H9 (cell line): ENCODE results near the gene TMTC3. TPM values are rescaled to one million over a fixed set of nuclear protein-coding genes. Genes with fewer than 3 reads are reported as not detected.

Experiments used
- DNase-seq: peaks from one replicate; pipeline ENCODE4 v3.0.0-alpha.2; 2017
- H2AFZ ChIP-seq: one replicate; pipeline ENCODE4 v1.6.1; 2013; ENCODE audit warnings: mild to moderate bottlenecking, low read length, control low read depth, moderate library complexity
- H2AK5ac ChIP-seq: 2 replicates; pipeline ENCODE4 v1.6.1; 2013; ENCODE audit warnings: low read length, control low read depth, mixed read lengths; ENCODE audit not compliant: insufficient read length
- H2BK120ac ChIP-seq: one replicate; pipeline ENCODE4 v1.6.1; 2013; ENCODE audit warnings: low read depth, mild to moderate bottlenecking, low read length, control low read depth, inconsistent platforms; ENCODE audit not compliant: poor library complexity, severe bottlenecking
- H2BK12ac ChIP-seq: 2 replicates; pipeline ENCODE4 v1.6.1; 2013; ENCODE audit warnings: low read length, control low read depth, mixed read lengths, low read depth; ENCODE audit not compliant: insufficient read length
- H2BK15ac ChIP-seq: 2 replicates; pipeline ENCODE4 v1.6.1; 2013; ENCODE audit warnings: low read depth, low read length, control low read depth
- H2BK20ac ChIP-seq: one replicate; pipeline ENCODE4 v1.6.1; 2013; ENCODE audit warnings: low read depth, mild to moderate bottlenecking, low read length, control low read depth, inconsistent platforms; ENCODE audit not compliant: poor library complexity, severe bottlenecking
- H2BK5ac ChIP-seq: 2 replicates; pipeline ENCODE4 v1.6.1; 2013; ENCODE audit warnings: low read length, control low read depth, mixed read lengths; ENCODE audit not compliant: insufficient read length
- H3K14ac ChIP-seq: 2 replicates; pipeline ENCODE4 v1.6.1; 2013; ENCODE audit warnings: low read length, control low read depth; ENCODE audit not compliant: insufficient read depth
- H3K18ac ChIP-seq: 2 replicates; pipeline ENCODE4 v1.6.1; 2013; ENCODE audit warnings: low read depth, mild to moderate bottlenecking, mixed read lengths, low read length, control low read depth; ENCODE audit not compliant: insufficient read length
- H3K23ac ChIP-seq: 2 replicates; pipeline ENCODE4 v1.6.1; 2013; ENCODE audit warnings: low read length, control low read depth, mixed read lengths, low read depth; ENCODE audit not compliant: insufficient read length
- H3K23me2 ChIP-seq: 2 replicates; pipeline ENCODE4 v1.6.1; 2013; ENCODE audit warnings: low read depth, mild to moderate bottlenecking, mixed read lengths, low read length, control low read depth; ENCODE audit not compliant: insufficient read length, poor library complexity, severe bottlenecking
- H3K27ac ChIP-seq: 2 replicates; pipeline ENCODE4 v1.5.1; 2013; ENCODE audit warnings: low read length, control low read depth, mixed read lengths, low read depth; ENCODE audit not compliant: insufficient read length
- H3K27me3 ChIP-seq: 2 replicates; pipeline ENCODE4 v1.6.1; 2013; ENCODE audit warnings: low read length, control low read depth, inconsistent platforms; ENCODE audit not compliant: insufficient read depth
- H3K4ac ChIP-seq: 2 replicates; pipeline ENCODE4 v1.6.1; 2013; ENCODE audit warnings: low read depth, mild to moderate bottlenecking, control low read depth, inconsistent platforms, low read length, moderate library complexity
- H3K4me1 ChIP-seq: 2 replicates; pipeline ENCODE4 v1.6.1; 2013; ENCODE audit warnings: low read length, control low read depth, inconsistent platforms; ENCODE audit not compliant: insufficient read depth
- H3K4me2 ChIP-seq: 2 replicates; pipeline ENCODE4 v1.6.1; 2013; ENCODE audit warnings: low read length, control low read depth, mixed read lengths; ENCODE audit not compliant: insufficient read length, insufficient read depth
- H3K56ac ChIP-seq: 2 replicates; pipeline ENCODE4 v1.6.1; 2013; ENCODE audit warnings: low read depth, mild to moderate bottlenecking, mixed read lengths, low read length, control low read depth; ENCODE audit not compliant: insufficient read length
- H3K79me1 ChIP-seq: 2 replicates; pipeline ENCODE4 v1.6.1; 2013; ENCODE audit warnings: low read depth, mild to moderate bottlenecking, moderate library complexity, low read length, control low read depth, inconsistent platforms; ENCODE audit not compliant: insufficient read depth, poor library complexity, severe bottlenecking
- H3K79me2 ChIP-seq: 2 replicates; pipeline ENCODE4 v1.6.1; 2013; ENCODE audit warnings: low read length, control low read depth, inconsistent platforms; ENCODE audit not compliant: insufficient read depth
- H3K9ac ChIP-seq: 2 replicates; pipeline ENCODE4 v1.6.1; 2013; ENCODE audit warnings: low read length, control low read depth, mixed read lengths; ENCODE audit not compliant: insufficient read length; ENCODE audit errors: extremely low read depth
- H3K9me3 ChIP-seq: one replicate; pipeline ENCODE4 v1.6.1; 2013; ENCODE audit warnings: low read depth, low read length, inconsistent platforms; ENCODE audit not compliant: control insufficient read depth
- H3T11ph ChIP-seq: one replicate; pipeline ENCODE4 v1.6.1; 2013; ENCODE audit warnings: mild to moderate bottlenecking, low read length, control low read depth, inconsistent platforms
- H4K20me1 ChIP-seq: one replicate; pipeline ENCODE4 v1.6.1; 2013; ENCODE audit not compliant: control insufficient read depth, insufficient read length, insufficient read depth
- H4K5ac ChIP-seq: 2 replicates; pipeline ENCODE4 v1.6.1; 2013; ENCODE audit warnings: low read depth, mild to moderate bottlenecking, mixed read lengths, low read length, control low read depth; ENCODE audit not compliant: insufficient read length
- H4K8ac ChIP-seq: replicated peaks from 2 replicates; pipeline ENCODE4 v1.6.1; 2013; ENCODE audit warnings: low read length, control low read depth, mixed read lengths, low read depth; ENCODE audit not compliant: insufficient read length
- H4K91ac ChIP-seq: 2 replicates; pipeline ENCODE4 v1.6.1; 2013; ENCODE audit warnings: low read depth, mild to moderate bottlenecking, moderate library complexity, mixed read lengths, low read length, control low read depth; ENCODE audit not compliant: insufficient read length
- H3K27ac Mint-ChIP-seq, 3 experiments: 2 replicates in 2 of 3; 3 replicates in 1 of 3; pipeline ENCODE4 v1.8.0; 2020 to 2021; ENCODE audit warnings: mixed read lengths in 3 of 3, mild to moderate bottlenecking in 1 of 3, moderate library complexity in 1 of 3
- H3K27me3 Mint-ChIP-seq: 2 replicates; pipeline ENCODE4 v1.8.0; 2021; ENCODE audit warnings: low read depth, mild to moderate bottlenecking, moderate library complexity, mixed read lengths
- H3K36me3 Mint-ChIP-seq, 3 experiments: 2 replicates in 2 of 3; 3 replicates in 1 of 3; pipeline ENCODE4 v1.8.0; 2020 to 2021; ENCODE audit warnings: low read depth in 3 of 3, mixed read lengths in 3 of 3; ENCODE audit not compliant: insufficient read depth in 1 of 3
- H3K4me1 Mint-ChIP-seq, 2 experiments: 2 replicates each; pipeline ENCODE4 v1.8.0; 2020; ENCODE audit warnings: mixed read lengths in 2 of 2
- H3K4me3 Mint-ChIP-seq, 2 experiments: 2 replicates in 1 of 2; 3 replicates in 1 of 2; pipeline ENCODE4 v1.8.0; 2020 to 2021; ENCODE audit warnings: mild to moderate bottlenecking in 2 of 2, mixed read lengths in 2 of 2, moderate library complexity in 1 of 2
- H3K9me3 Mint-ChIP-seq, 2 experiments: 2 replicates in 1 of 2; 3 replicates in 1 of 2; pipeline ENCODE4 v1.8.0; 2020; ENCODE audit warnings: mild to moderate bottlenecking in 2 of 2, mixed read lengths in 2 of 2, moderate library complexity in 1 of 2
- total RNA-seq: library from RNA; stranded (reverse); gene quantifications from 2 replicates; pipeline ENCODE4 v1.2.1, GENCODE V29; 2021
- TF ChIP-seq, protein P1 (sequence below): fragments of 200-600 bp; sonication (generic); conservative IDR thresholded peaks from 3 replicates; pipeline ENCODE4 v1.8.0; 2021; ENCODE audit warnings: antibody characterized with exemption, mild to moderate bottlenecking

Gene TMTC3
- total RNA-seq, 1 experiment from 2014 or later, result 37.7 TPM

DNA sequence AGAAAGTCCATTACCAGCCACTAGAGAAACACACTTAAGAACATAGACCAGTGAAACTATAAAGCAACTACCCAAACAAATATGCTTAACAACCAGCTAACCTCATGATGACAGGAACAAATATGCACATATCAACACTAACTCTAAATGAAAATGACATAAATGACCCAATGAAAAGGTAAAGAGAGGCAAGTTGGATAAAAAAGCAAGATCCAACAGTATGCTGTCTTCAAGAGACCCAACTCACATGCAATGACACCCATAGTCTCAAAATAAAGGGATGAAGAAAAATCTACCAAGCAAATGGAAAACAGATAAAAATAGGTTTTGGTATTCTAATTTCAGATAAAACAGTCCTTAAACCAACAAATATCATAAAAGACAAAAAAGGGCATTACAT is 77.8 kb downstream of the TMTC3 start:
- Histone ChIP-seq H3K9ac (no peak overlapping the region), H2AFZ (no peak overlapping the region), H2BK20ac (no peak overlapping the region), H3K27ac (no peak overlapping the region), H4K20me1 (no peaks in the 10 kb centered on the region), H3K79me2 (no peaks in the 10 kb centered on the region), H3K4ac (no peak overlapping the region), H3K56ac (no peak overlapping the region), H2BK5ac (no peak overlapping the region), H4K5ac (no peak overlapping the region), H3K23ac (no peak overlapping the region), H3K14ac (no peak overlapping the region), H3K23me2 (no peaks in the 10 kb centered on the region), H3K4me1 (no peaks in the 10 kb centered on the region), H3K18ac (no peak overlapping the region), H3K27me3 (no peaks in the 10 kb centered on the region), H2BK15ac (no peak overlapping the region), H2BK12ac (no peak overlapping the region), H2BK120ac (no peak overlapping the region), H3K9me3 (no peaks in the 10 kb centered on the region), H4K91ac (no peak overlapping the region), H2AK5ac (no peak overlapping the region), H4K8ac (no peak overlapping the region), H3T11ph (no peak overlapping the region), H3K79me1 (no peaks in the 10 kb centered on the region), H3K4me2 (no peak overlapping the region)
- H3K9me3 Mint-ChIP-seq, result peaks cover 3 to 23% of the 10 kb centered on the region in 2 experiments
- H3K27me3 Mint-ChIP-seq, result no peaks in the 10 kb centered on the region
- no peaks in the 10 kb centered on the region; a peak in 4 of 7 replicates for H3K36me3 Mint-ChIP-seq
- TF ChIP-seq, protein P1, sequence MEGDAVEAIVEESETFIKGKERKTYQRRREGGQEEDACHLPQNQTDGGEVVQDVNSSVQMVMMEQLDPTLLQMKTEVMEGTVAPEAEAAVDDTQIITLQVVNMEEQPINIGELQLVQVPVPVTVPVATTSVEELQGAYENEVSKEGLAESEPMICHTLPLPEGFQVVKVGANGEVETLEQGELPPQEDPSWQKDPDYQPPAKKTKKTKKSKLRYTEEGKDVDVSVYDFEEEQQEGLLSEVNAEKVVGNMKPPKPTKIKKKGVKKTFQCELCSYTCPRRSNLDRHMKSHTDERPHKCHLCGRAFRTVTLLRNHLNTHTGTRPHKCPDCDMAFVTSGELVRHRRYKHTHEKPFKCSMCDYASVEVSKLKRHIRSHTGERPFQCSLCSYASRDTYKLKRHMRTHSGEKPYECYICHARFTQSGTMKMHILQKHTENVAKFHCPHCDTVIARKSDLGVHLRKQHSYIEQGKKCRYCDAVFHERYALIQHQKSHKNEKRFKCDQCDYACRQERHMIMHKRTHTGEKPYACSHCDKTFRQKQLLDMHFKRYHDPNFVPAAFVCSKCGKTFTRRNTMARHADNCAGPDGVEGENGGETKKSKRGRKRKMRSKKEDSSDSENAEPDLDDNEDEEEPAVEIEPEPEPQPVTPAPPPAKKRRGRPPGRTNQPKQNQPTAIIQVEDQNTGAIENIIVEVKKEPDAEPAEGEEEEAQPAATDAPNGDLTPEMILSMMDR, result no peak
- no peak overlapping the region for H3K4me3 Mint-ChIP-seq
- H3K27ac Mint-ChIP-seq, result no peak overlapping the region
- no peak for DNase-seq
- no peaks in the 10 kb centered on the region for H3K4me1 Mint-ChIP-seq
